Osteoblast (primary cell): Measurements from ENCODE around the gene HSPBAP1. TPM values are rescaled to one million over a fixed set of nuclear protein-coding genes. Genes with fewer than 3 reads are reported as not detected.

Experiments
- DNase-seq: peaks from one replicate; pipeline ENCODE4 v3.0.0; 2011; ENCODE audit warnings: low spot score, mixed read lengths; ENCODE audit not compliant: insufficient read length; ENCODE audit errors: missing footprints
- H2AFZ ChIP-seq: 2 replicates; pipeline ENCODE4 v1.6.0; 2011; ENCODE audit warnings: mild to moderate bottlenecking, low read length
- H3K27ac ChIP-seq: 2 replicates; pipeline ENCODE4 v1.5.1; 2011; ENCODE audit warnings: mild to moderate bottlenecking, low read depth, low read length, moderate library complexity
- H3K27me3 ChIP-seq: 2 replicates; pipeline ENCODE4 v1.6.0; 2012; ENCODE audit warnings: mild to moderate bottlenecking, control low read depth, inconsistent platforms, low read length, moderate library complexity; ENCODE audit not compliant: insufficient read depth
- H3K36me3 ChIP-seq: 2 replicates; pipeline ENCODE4 v1.5.1; 2011; ENCODE audit warnings: mild to moderate bottlenecking, low read length, control low read depth, moderate library complexity; ENCODE audit not compliant: insufficient read depth
- H3K4me1 ChIP-seq: 2 replicates; pipeline ENCODE4 v1.5.1; 2011; ENCODE audit warnings: mild to moderate bottlenecking, low read length, control low read depth, moderate library complexity; ENCODE audit not compliant: insufficient read depth
- H3K4me2 ChIP-seq: 2 replicates; pipeline ENCODE4 v1.6.0; 2011; ENCODE audit warnings: mild to moderate bottlenecking, low read length; ENCODE audit not compliant: insufficient read depth
- H3K4me3 ChIP-seq: fragments of 200-600 bp; sonication (generic); 3 replicates; pipeline ENCODE4 v1.5.1; 2012; ENCODE audit warnings: mild to moderate bottlenecking, low read length, inconsistent platforms; ENCODE audit not compliant: insufficient read depth
- H3K79me2 ChIP-seq: 2 replicates; pipeline ENCODE4 v1.6.0; 2012; ENCODE audit warnings: mild to moderate bottlenecking, low read length, control low read depth, inconsistent platforms; ENCODE audit not compliant: insufficient read depth
- H3K9me3 ChIP-seq: 2 replicates; pipeline ENCODE4 v1.5.1; 2011; ENCODE audit warnings: low read depth, low read length, control low read depth
- H4K20me1 ChIP-seq: 2 replicates; pipeline ENCODE4 v1.6.0; 2012; ENCODE audit warnings: mild to moderate bottlenecking, low read length, control low read depth; ENCODE audit not compliant: insufficient read depth
- total RNA-seq: library from RNA; depleted of rRNA; stranded (reverse); fragments of >200 nt; gene quantifications from 2 replicates; pipeline ENCODE4 v1.2.3, GENCODE V29; 2012
- TF ChIP-seq, protein P1 (sequence below): IDR thresholded peaks from 2 replicates; pipeline ENCODE4 v1.5.1; 2011; ENCODE audit warnings: mild to moderate bottlenecking, low read depth, low read length, moderate library complexity; ENCODE audit errors: extremely low read depth

The HSPBAP1 gene, protein sequence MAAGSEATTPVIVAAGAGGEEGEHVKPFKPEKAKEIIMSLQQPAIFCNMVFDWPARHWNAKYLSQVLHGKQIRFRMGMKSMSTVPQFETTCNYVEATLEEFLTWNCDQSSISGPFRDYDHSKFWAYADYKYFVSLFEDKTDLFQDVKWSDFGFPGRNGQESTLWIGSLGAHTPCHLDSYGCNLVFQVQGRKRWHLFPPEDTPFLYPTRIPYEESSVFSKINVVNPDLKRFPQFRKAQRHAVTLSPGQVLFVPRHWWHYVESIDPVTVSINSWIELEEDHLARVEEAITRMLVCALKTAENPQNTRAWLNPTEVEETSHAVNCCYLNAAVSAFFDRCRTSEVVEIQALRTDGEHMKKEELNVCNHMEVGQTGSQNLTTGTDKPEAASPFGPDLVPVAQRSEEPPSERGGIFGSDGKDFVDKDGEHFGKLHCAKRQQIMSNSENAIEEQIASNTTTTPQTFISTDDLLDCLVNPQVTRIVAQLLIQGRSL
- total RNA-seq = 13.8 and 16.2 TPM in 2 replicates

DNA sequence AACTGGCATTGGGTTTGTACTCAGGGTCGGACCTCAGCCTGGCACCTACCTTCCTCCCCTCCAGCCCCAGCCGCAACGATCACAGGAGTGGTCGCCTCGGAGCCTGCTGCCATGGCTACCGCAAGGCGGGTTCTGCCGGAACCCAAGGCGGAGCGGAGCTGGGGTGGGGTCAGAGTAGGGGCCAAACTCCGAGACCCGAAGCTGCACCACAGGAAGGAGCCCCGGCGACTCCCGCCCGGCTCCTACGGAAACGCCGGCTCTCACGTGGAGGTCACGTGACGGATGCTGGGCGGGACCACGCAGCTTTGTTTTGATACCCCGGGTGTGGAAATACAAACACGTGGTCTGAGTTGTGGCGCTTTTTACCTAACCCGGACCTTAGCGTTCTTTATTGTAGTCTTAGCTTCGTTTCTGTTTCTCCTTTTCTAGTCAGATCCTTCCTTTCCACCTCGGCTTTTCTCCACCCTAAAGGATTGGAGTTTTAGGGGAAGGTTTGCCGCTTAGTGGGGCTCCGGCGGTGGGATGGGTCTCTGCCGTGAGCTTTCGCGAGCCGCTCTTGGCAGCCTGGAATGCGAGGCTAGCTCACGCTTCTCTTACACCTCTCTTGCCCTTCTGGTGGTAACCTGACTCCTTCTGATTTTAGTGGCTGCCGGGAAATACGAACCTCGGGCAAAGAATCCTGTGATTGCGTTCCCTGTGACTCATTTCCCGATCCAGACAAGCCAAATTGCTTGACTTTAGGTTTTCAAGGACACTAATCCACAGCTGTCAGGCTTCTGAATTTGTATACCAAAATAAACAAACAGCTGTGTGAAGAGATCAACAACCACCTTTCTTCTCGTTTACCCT is at the start of gene HSPBAP1:
Gene HSPBAP1 (minus strand): TSS at position 264 of the 849 bp plus-strand sequence. CDS start 151 bp downstream, at position 113.
- TF ChIP-seq, protein P1, sequence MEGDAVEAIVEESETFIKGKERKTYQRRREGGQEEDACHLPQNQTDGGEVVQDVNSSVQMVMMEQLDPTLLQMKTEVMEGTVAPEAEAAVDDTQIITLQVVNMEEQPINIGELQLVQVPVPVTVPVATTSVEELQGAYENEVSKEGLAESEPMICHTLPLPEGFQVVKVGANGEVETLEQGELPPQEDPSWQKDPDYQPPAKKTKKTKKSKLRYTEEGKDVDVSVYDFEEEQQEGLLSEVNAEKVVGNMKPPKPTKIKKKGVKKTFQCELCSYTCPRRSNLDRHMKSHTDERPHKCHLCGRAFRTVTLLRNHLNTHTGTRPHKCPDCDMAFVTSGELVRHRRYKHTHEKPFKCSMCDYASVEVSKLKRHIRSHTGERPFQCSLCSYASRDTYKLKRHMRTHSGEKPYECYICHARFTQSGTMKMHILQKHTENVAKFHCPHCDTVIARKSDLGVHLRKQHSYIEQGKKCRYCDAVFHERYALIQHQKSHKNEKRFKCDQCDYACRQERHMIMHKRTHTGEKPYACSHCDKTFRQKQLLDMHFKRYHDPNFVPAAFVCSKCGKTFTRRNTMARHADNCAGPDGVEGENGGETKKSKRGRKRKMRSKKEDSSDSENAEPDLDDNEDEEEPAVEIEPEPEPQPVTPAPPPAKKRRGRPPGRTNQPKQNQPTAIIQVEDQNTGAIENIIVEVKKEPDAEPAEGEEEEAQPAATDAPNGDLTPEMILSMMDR = no peak
- peak within 1 kb of the TSS; percentile 98 for H2AFZ ChIP-seq
- peaks cover 17% of the 10 kb centered on the region for H3K4me1 ChIP-seq
- peak within 1 kb of the TSS; percentile 90 for H3K4me3 ChIP-seq
- no peaks in the 10 kb centered on the region for H3K27me3 ChIP-seq
- H3K79me2 ChIP-seq = peaks cover 40% of the 10 kb centered on the region
- H3K36me3 ChIP-seq = no peaks in the 10 kb centered on the region
- H3K4me2 ChIP-seq = peak within 1 kb of the TSS; percentile 96
- peak; percentile 96 for DNase-seq
- H4K20me1 ChIP-seq = peaks cover 2% of the 10 kb centered on the region
- H3K9me3 ChIP-seq = no peaks in the 10 kb centered on the region
- H3K27ac ChIP-seq = peak within 1 kb of the TSS; percentile 96

- H3K9me3 ChIP-seq = no peaks in the 10 kb centered on the region
- TF ChIP-seq, protein P1 = no peak
- no peaks in the 10 kb centered on the region for H3K79me2 ChIP-seq
- H2AFZ ChIP-seq = no peak overlapping the region
- no peaks in the 10 kb centered on the region for H3K4me1 ChIP-seq
- H3K36me3 ChIP-seq = no peaks in the 10 kb centered on the region
- DNase-seq = no peak
- no peak overlapping the region for H3K4me2 ChIP-seq
- no peaks in the 10 kb centered on the region for H4K20me1 ChIP-seq
- no peak overlapping the region for H3K27ac ChIP-seq
- no peaks in the 10 kb centered on the region for H3K27me3 ChIP-seq
- no peak overlapping the region for H3K4me3 ChIP-seq
These were observed 42.0 kb upstream of the HSPBAP1 start for GRCh38 chr3:122835590-122835989.

DNA sequence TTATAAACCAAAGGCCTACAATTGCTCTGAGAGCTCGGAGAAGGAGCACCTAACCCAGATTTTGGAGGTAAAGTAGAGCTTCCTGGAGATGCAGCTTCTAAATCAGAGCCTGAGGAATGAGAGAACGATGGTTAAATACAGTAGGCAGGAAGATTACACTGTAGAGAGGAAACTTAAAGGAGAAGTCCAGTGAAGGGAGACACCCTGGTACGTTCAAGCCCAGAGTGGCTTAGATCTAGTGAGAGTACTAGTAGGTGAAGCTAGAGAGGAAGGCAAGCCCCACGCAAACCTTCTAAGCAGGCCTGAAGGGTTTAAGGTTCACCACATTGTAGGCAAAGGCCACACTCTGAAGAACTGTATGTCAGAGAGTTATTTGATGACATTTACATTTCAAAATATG is 34.6 kb upstream of the HSPBAP1 start:
- Histone ChIP-seq H3K79me2 (no peaks in the 10 kb centered on the region), H3K27ac (no peak overlapping the region), H3K4me3 (no peak overlapping the region), H4K20me1 (no peaks in the 10 kb centered on the region), H3K36me3 (no peaks in the 10 kb centered on the region), H3K4me2 (no peak overlapping the region), H3K27me3 (no peaks in the 10 kb centered on the region), H2AFZ (no peak overlapping the region), H3K4me1 (no peaks in the 10 kb centered on the region), H3K9me3 (no peaks in the 10 kb centered on the region)
- TF ChIP-seq, protein P1 = no peak
- DNase-seq = no peak
